Cardiac fibroblast (primary cell): Measurements from ENCODE around the gene ZNF212.
"Not testable (repeated sequence)": the region's sequence is repeated elsewhere in the genome, so short reads cannot be mapped to it uniquely, and the experiment has no call there.

ENCODE experiments used
- DNase-seq, 2 donors: peaks; one replicate each; pipeline versions ENCODE4 v3.0.0 to v3.0.0-alpha.2; 2010; ENCODE audit warnings: low read depth in 2 of 2
- H3K4me3 ChIP-seq, 2 donors: replicated peaks in 1 of 2; 1 replicate in 1 of 2; 2 replicates in 1 of 2; pipeline ENCODE4 v1.5.1; 2011; ENCODE audit warnings: low read depth in 2 of 2, low read length in 2 of 2, mild to moderate bottlenecking in 2 of 2, moderate library complexity in 1 of 2
- TF ChIP-seq, protein P1 (sequence below): IDR thresholded peaks from one replicate; pipeline ENCODE4 v1.5.1; 2011; ENCODE audit warnings: low read depth, mild to moderate bottlenecking, low read length, inconsistent platforms

Gene ZNF212

DNA sequence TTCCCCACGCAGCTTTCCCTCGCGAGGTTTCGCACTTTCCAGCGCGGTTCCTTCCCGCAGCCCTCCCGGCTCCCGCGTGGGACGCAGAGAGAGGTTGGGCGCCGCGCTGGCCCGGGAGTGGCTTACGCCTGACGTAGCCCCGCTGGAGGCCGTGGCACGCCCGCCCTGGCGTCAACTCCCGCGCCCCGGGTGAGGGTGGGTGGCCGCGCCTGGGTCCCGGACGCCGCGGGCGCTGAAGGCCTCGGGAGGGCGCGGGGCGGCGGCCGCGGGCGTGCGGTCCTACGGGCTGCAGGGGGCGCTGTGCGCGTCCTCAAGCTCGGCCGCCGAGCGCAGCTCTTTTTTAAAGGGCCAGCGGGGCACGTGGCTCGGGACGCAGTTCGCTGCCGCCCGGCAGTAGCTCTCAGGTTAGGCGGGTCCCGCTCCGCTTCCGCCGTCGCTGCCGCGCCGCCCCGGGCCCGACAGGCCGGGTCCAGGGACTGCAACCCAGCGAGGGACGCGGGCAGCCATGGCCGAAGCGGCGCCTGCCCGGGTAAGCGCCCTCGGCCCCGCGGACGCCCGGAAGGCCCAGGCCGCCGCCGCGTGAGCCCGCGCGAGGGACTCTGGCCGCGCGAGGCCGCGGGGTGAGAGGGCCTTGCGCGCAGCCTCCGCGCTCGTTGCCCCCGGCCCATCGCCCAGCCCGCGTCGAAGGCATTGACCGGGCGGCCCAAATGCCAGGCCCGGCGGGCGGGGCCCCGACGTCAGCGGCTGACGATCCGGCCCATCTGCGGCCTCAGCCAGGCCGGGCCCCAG lies 22.6 kb downstream of the ZNF212 start, which contains the start of gene ZNF783:
TSS of gene ZNF783 (plus strand) at position 368 of the 789 bp plus-strand sequence. CDS start at position 506, 138 bp downstream.
- TF ChIP-seq, protein P1, sequence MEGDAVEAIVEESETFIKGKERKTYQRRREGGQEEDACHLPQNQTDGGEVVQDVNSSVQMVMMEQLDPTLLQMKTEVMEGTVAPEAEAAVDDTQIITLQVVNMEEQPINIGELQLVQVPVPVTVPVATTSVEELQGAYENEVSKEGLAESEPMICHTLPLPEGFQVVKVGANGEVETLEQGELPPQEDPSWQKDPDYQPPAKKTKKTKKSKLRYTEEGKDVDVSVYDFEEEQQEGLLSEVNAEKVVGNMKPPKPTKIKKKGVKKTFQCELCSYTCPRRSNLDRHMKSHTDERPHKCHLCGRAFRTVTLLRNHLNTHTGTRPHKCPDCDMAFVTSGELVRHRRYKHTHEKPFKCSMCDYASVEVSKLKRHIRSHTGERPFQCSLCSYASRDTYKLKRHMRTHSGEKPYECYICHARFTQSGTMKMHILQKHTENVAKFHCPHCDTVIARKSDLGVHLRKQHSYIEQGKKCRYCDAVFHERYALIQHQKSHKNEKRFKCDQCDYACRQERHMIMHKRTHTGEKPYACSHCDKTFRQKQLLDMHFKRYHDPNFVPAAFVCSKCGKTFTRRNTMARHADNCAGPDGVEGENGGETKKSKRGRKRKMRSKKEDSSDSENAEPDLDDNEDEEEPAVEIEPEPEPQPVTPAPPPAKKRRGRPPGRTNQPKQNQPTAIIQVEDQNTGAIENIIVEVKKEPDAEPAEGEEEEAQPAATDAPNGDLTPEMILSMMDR: peak; percentile 45
- peak; percentile 89 to 94 for DNase-seq
- peak within 1 kb of the TSS; percentile 50 to 57 for H3K4me3 ChIP-seq

DNA sequence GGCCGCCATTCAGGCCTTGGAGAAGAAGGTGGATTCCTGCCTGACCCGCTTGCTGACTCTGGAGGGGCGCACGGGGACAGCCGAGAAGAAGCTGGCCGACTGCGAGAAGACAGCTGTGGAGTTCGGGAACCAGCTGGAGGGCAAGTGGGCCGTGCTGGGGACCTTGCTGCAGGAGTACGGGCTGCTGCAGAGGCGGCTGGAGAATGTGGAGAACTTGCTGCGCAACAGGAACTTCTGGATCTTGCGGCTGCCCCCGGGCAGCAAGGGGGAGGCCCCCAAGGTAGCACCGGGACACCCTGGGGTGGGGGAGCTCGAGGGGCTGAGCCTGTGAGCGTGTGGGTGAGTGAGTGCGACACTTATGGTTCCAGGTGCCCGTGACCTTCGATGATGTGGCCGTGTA lies 27.0 kb downstream of the ZNF212 start:
- DNase-seq: no peak
- H3K4me3 ChIP-seq: no peak overlapping the region
- TF ChIP-seq, protein P1: no peak

DNA sequence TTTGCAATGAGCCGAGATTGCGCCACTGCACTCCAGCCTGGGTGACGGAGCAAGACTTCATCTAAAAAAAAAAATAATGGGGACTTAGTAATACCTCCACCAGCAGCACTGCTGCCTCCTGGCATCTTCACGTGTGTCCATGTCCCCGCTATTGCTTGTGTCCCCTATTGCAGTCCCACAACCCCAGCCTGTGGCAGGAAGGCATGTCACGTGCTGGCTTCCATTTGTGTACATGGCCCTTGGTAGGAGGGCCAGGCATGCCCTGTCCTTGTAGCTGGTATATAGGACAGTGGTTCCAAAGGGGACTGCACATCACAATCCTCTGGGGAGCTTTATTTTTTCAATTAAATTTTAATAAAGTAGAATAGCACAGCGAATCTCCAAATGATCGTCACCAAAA lies 28.3 kb downstream of the ZNF212 start:
- H3K4me3 ChIP-seq: no peak overlapping the region
- TF ChIP-seq, protein P1: no peak
- no peak for DNase-seq

DNA sequence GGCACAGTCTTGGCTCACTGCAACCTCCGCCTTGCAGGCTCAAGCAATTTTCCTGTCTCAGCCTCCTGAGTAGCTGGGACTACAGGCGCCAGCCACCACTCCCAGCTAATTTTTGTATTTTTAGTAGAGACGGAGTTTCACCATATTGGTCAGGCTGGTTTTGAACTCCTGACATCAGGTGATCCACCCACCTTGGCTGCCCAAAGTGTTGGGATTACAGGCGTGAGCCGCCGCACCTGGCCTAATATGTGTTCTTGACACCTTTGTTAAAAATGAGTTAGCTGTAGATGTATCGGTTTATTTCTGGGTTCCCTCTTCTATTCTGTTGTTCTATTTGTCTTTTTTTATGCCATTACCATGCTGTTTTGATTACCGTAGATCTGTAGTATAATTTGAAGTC lies 35.0 kb downstream of the ZNF212 start:
- H3K4me3 ChIP-seq, DNase-seq: not testable (repeated sequence)

DNA sequence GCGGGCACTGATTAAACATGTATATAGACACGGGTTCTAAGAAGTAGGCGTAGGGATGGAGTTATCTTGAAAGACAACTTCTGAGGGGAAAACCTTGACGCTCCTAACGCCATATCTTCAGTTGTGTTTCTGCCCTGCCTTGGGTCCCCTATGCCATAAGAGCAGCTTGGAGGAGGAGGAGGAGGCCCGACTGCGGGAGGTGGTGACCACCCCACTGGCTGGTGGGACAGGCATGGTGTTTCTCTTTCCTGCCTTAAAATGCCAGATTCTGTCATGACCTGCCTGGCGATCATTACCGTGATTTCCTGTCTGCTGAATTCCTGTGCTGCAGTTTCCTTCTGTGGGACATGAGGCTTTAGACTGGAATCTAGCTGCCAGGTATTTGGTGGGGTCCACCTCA lies 38.4 kb downstream of the ZNF212 start:
- no peak for DNase-seq
- TF ChIP-seq, protein P1: no peak

DNA sequence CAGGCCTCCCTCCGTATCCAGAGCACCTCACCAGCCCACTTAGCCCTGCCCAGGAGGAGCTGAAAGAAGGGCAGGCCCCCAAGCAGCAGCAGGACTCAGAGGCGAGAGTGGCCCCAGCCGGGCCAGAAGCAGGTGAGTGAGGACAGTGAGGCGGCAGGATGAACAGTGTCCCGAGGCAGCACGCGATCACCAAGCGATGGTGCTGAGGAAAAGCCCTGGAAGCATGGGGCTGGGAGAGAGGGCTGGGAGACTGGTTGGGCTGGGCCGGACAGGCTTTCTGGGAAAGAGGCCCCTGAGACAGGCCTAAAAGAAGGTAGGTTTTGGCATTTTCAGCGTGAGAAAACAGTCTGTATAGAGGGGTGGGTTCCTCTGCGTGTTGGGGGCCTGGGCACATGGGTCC lies 38.9 kb downstream of the ZNF212 start:
- no peak for DNase-seq
- TF ChIP-seq, protein P1: no peak
- H3K4me3 ChIP-seq: no peak overlapping the region

More for the DNA sequence above, 38.4 kb downstream of the ZNF212 start:
- H3K4me3 ChIP-seq: no peak overlapping the region

DNA sequence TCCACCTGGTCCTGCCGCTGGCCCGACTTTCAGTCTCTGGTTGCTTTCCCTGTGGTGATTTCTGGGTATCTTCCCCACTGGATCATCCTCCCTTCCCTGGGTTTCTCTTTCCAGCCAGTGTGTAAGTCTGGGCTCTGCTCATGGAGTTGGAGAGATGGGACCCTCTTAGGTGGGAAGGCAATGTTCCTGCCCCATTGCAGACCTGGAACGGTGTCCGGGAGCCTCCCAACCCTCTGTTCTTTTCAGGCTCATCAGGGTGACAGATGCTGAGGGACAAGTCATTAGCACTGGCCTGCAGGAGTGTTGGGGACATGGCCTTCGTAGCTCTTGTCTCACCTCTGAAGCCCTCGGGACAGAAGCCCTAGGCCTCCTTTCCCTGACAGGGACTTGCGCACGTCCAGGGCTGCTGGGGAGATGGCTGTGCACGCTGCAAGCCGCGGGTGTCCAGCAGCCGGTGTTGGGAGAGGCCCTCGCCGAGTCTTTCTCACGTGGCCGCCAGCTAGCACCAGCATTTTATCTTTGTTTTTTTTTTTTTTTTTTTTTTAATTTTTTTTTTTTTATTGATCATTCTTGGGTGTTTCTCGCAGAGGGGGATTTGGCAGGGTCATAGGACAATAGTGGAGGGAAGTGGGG lies 39.8 kb downstream of the ZNF212 start:
- TF ChIP-seq, protein P1: no peak
- no peak for DNase-seq
- no peak overlapping the region for H3K4me3 ChIP-seq
